ENCODE data around the gene SETMAR. TPM values are rescaled to one million over a fixed set of nuclear protein-coding genes. Genes with fewer than 3 reads are reported as not detected.

The SETMAR gene
- total and polyA plus RNA-seq, 12 donors = 11.5 to 53.7 (median 22.7) TPM

DNA sequence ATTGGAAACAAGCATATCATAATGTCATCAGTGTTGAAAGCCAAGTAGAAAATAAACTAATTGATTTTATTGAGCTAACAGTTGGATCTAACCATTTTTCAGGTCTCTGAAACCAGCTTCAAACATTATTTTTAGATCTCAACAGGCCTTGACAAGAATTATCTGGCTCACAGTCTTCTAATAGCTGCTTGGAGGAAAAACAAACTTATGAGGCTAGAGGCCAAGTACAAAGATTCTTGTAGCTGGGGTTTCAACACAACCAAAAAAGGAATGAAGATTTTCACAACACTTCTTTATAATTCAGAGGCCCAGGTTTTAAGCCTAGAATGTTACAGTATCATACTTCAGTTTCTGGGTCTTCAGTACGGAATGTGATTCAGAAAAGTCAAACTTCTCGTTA, 3.7 kb downstream of the SETMAR start:
- no peak for TF ChIP-seq POLR2A (IDR thresholded peaks at IDR 0.05)
- TF ChIP-seq, protein P1, sequence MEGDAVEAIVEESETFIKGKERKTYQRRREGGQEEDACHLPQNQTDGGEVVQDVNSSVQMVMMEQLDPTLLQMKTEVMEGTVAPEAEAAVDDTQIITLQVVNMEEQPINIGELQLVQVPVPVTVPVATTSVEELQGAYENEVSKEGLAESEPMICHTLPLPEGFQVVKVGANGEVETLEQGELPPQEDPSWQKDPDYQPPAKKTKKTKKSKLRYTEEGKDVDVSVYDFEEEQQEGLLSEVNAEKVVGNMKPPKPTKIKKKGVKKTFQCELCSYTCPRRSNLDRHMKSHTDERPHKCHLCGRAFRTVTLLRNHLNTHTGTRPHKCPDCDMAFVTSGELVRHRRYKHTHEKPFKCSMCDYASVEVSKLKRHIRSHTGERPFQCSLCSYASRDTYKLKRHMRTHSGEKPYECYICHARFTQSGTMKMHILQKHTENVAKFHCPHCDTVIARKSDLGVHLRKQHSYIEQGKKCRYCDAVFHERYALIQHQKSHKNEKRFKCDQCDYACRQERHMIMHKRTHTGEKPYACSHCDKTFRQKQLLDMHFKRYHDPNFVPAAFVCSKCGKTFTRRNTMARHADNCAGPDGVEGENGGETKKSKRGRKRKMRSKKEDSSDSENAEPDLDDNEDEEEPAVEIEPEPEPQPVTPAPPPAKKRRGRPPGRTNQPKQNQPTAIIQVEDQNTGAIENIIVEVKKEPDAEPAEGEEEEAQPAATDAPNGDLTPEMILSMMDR (IDR thresholded peaks at IDR 0.05) = no peak
- intact Hi-C loops (cut with DNase I) = no loop called here
- Histone ChIP-seq H3K27ac (peak overlapping the region in 4 of 5 donors; percentile 11 to 71 (median 51)), H3K36me3 (replicated peaks in 1 of 2) (no peaks in the 10 kb centered on the region), H3K27me3 (no peaks in the 10 kb centered on the region), H3K4me3 (peak overlapping the region in 1 of 4 donors; percentile 28), H3K4me1 (replicated peaks in 1 of 2) (peaks cover 29 to 43% of the 10 kb centered on the region in 2 donors), H3K9me3 (replicated peaks in 1 of 3) (no peaks in the 10 kb centered on the region)
- DNase-seq = no peak
- 64 to 71% (median 67%) methylated on average over 2 of the region's 2 CpGs for WGBS, 4 donors

DNA sequence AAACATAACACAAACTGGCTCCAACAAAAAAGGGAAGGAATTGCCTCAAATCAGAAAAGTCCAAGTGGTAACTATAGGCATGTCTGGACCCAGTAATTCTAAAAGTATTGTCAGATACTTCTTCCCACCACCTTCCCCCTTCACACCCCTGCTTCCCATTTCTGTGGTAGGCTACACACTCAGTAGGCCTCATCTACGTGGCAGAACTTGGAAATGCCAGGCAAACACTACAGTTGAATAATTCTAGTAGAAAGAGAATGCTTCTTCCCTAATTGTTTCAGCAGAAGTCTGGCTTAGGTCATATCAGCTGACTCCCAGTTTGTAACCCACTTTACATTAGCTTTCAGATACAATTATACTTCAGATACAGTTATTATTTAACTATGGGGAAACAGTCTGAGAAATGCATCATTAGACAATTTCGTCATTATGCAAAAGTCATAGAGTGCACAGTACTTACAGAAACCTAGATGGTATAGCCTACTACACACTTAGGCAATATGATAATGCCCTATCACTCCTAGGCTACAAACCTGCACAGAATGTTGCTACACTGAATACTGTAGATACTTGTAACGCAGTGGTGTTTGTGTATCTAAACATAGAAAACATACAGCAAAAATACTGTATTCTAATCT, 6.4 kb downstream of the SETMAR start:
- Histone ChIP-seq H3K27me3 (no peaks in the 10 kb centered on the region), H3K27ac (no peak overlapping the region), H3K4me1 (replicated peaks in 1 of 2) (peaks cover 29 to 35% of the 10 kb centered on the region in 2 donors), H3K9me3 (replicated peaks in 1 of 3) (no peaks in the 10 kb centered on the region), H3K4me3 (no peak overlapping the region), H3K36me3 (replicated peaks in 1 of 2) (no peaks in the 10 kb centered on the region)
- TF ChIP-seq POLR2A (IDR thresholded peaks at IDR 0.05) = no peak
- TF ChIP-seq, protein P1 (IDR thresholded peaks at IDR 0.05) = no peak
- WGBS, 4 donors = 57 to 87% (median 84%) methylated on average over 3 of the region's 3 CpGs
- DNase-seq = no peak
- intact Hi-C loops (cut with DNase I) = no loop called here

DNA sequence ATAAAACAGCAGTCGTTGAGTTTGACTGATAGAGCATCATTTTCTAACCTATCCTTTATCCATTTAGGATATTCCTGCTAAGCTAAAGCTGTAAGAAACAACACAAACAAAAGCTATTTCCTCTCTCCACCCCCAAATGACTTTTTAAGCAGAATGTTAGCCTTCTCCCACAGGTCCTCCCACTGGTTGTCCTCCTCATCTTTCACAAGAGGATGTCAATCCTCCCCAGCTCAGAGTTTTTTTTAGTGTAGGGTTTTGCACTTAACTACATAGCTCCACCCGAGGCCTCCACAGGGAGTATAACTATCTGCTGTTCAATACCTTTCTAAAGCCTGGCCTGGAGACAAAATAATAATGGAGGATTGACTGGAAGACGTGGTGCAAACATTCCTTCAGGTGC, 7.8 kb downstream of the SETMAR start:
- H3K9me3 ChIP-seq (replicated peaks in 1 of 3) = no peaks in the 10 kb centered on the region
- H3K27ac ChIP-seq = no peak overlapping the region
- no peak overlapping the region for H3K4me3 ChIP-seq
- H3K36me3 ChIP-seq (replicated peaks in 1 of 2) = no peaks in the 10 kb centered on the region
- DNase-seq = no peak
- intact Hi-C loops (cut with DNase I) = no loop called here
- H3K4me1 ChIP-seq (replicated peaks in 1 of 2) = peaks cover 21% of the 10 kb centered on the region in 2 donors
- 72 to 83% (median 81%) methylated on average over 3 of the region's 3 CpGs for WGBS, 4 donors
- H3K27me3 ChIP-seq = no peaks in the 10 kb centered on the region
- TF ChIP-seq, protein P1 (IDR thresholded peaks at IDR 0.05) = no peak
- TF ChIP-seq POLR2A (IDR thresholded peaks at IDR 0.05) = no peak

DNA sequence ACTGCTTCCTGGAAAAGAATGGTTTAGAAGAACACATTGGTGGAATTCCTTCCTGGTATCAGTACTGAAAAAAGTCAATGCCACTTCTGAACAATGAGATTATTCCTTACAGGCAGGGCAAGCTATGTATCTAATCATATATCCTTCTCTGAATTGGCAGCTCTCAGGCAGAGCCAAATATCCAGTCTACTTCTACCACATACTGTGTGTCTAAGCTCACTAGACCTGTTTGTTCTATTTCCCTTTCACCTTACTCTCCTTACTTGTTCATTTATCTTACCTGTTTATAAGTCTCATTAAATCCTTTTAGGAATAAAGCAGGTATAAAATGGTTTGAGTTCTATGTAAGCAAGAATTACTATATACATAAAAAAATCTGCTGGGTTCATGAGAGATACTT, 8.3 kb downstream of the SETMAR start:
- no peaks in the 10 kb centered on the region for H3K27me3 ChIP-seq
- TF ChIP-seq, protein P1 (IDR thresholded peaks at IDR 0.05) = no peak
- no peak for TF ChIP-seq POLR2A (IDR thresholded peaks at IDR 0.05)
- intact Hi-C loops (cut with DNase I) = no loop called here
- no peak overlapping the region for H3K4me3 ChIP-seq
- no peaks in the 10 kb centered on the region for H3K36me3 ChIP-seq (replicated peaks in 1 of 2)
- no peak for DNase-seq
- no peaks in the 10 kb centered on the region for H3K9me3 ChIP-seq (replicated peaks in 1 of 3)
- H3K4me1 ChIP-seq (replicated peaks in 1 of 2) = peaks cover 15 to 16% of the 10 kb centered on the region in 2 donors
- H3K27ac ChIP-seq = no peak overlapping the region
